ENCODE results near the gene RPS17. TPM values are rescaled to one million over a fixed set of nuclear protein-coding genes. Genes with fewer than 3 reads are reported as not detected.
"Not testable (repeated sequence)": the region's sequence is repeated elsewhere in the genome, so short reads cannot be mapped to it uniquely, and the experiment has no call there.

Gene RPS17
- total RNA-seq, 1 donor from 2014 or later, result 3,589 TPM

GRCh38 chr15:82537351-82537908, 2.8 kb downstream of the RPS17 start:
- TF ChIP-seq EZH2 (IDR thresholded peaks at IDR 0.05) (no peak), CTCF (IDR thresholded peaks at IDR 0.05) (no peak), EZH2phosphoT487 (IDR thresholded peaks at IDR 0.05) (no peak)
- peaks cover 22% of the 10 kb centered on the region for H3K4me1 Mint-ChIP-seq
- Histone ChIP-seq H3K36me3 (peaks cover 17% of the 10 kb centered on the region), H3K79me2 (ENCODE audit: low read depth) (peaks cover 37% of the 10 kb centered on the region), H3K27ac (peak overlapping the region; percentile 71), H3K4me2 (peak overlapping the region; percentile 87), H4K20me1 (ENCODE audit: low read depth) (peaks cover 62% of the 10 kb centered on the region), H3K27me3 (no peaks in the 10 kb centered on the region), H2AFZ (replicated peaks) (no peak overlapping the region), H3K4me3 (no peak overlapping the region), H3K4me1 (peaks cover 16% of the 10 kb centered on the region), H3K9ac (no peak overlapping the region), H3F3A (ENCODE audit: low read depth) (peaks cover 63% of the 10 kb centered on the region), H3K9me3 (ENCODE audit: low read depth) (no peaks in the 10 kb centered on the region)
- no peak overlapping the region for H3K27ac Mint-ChIP-seq
- no peaks in the 10 kb centered on the region for H3K9me3 Mint-ChIP-seq
- H3K27me3 Mint-ChIP-seq (ENCODE audit: insufficient read depth, low read depth), result peaks cover 8% of the 10 kb centered on the region
- H3K4me3 Mint-ChIP-seq, result no peak overlapping the region
- DNase-seq (ENCODE audit: low spot score), result no peak
- H3K36me3 Mint-ChIP-seq, result peaks cover 35% of the 10 kb centered on the region

DNA sequence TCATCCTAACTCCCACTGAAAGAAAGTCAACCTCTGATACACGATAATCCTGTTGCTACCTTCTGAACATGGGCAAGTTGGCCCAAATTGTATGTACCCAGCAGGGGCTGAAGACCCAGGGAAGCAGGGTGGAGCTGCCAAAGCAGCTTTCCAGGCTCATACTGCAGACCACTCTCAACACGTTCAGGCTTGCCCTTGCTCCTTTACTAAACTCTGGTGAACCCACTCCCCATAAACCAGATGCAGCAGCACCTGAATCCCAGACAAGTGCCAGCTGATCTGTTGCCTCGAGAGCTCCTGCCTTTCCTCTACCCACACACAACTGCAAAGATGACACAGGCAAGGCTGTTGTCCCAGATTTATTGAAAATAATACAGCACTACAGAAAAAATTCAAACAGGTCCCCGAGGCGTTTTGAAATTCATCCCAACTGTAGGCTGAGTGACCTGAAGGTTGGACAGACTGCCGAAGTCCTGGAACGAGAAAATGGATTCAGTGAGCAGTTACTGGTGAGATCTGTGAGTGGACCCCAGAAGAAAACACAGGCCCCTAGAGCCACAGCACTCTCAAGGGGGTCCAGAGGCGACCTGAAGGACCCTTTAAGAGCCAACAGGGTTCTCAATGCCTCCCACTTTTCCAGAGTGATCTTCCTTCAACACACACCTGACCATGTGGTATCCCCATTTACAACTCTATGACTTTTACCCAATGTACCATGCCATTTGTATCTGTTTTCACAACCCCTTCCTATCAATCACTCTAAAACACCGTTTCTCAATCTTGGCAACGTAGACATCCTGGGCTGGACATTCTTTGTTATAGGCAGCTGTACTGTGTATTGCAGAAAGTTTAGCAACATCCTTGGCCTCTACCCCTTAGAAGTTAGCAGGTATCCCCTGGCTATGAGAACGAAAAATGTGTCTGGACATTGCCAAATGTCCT, 3.6 kb downstream of the RPS17 start:
- H3K36me3 ChIP-seq, result peaks cover 17% of the 10 kb centered on the region
- peak overlapping the region; percentile 19 for H3K4me3 Mint-ChIP-seq
- peaks cover 8% of the 10 kb centered on the region for H3K27me3 Mint-ChIP-seq (ENCODE audit: insufficient read depth, low read depth)
- no peak overlapping the region for H3K9ac ChIP-seq
- H3K4me3 ChIP-seq, result no peak overlapping the region
- TF ChIP-seq EZH2phosphoT487 (IDR thresholded peaks at IDR 0.05) (no peak), CTCF (IDR thresholded peaks at IDR 0.05) (no peak), EZH2 (IDR thresholded peaks at IDR 0.05) (no peak)
- no peak for DNase-seq (ENCODE audit: low spot score)
- H3K79me2 ChIP-seq (ENCODE audit: low read depth), result peaks cover 37% of the 10 kb centered on the region
- H3K27me3 ChIP-seq, result no peaks in the 10 kb centered on the region
- peaks cover 16% of the 10 kb centered on the region for H3K4me1 ChIP-seq
- H3F3A ChIP-seq (ENCODE audit: low read depth), result peaks cover 61% of the 10 kb centered on the region
- H3K36me3 Mint-ChIP-seq, result peaks cover 35% of the 10 kb centered on the region
- peak overlapping the region; percentile 71 for H3K27ac ChIP-seq
- H3K9me3 ChIP-seq (ENCODE audit: low read depth), result no peaks in the 10 kb centered on the region
- no peak overlapping the region for H3K27ac Mint-ChIP-seq
- peaks cover 62% of the 10 kb centered on the region for H4K20me1 ChIP-seq (ENCODE audit: low read depth)
- H2AFZ ChIP-seq (replicated peaks), result no peak overlapping the region
- no peak overlapping the region for H3K4me2 ChIP-seq
- H3K4me1 Mint-ChIP-seq, result peaks cover 21% of the 10 kb centered on the region
- H3K9me3 Mint-ChIP-seq, result no peaks in the 10 kb centered on the region

DNA sequence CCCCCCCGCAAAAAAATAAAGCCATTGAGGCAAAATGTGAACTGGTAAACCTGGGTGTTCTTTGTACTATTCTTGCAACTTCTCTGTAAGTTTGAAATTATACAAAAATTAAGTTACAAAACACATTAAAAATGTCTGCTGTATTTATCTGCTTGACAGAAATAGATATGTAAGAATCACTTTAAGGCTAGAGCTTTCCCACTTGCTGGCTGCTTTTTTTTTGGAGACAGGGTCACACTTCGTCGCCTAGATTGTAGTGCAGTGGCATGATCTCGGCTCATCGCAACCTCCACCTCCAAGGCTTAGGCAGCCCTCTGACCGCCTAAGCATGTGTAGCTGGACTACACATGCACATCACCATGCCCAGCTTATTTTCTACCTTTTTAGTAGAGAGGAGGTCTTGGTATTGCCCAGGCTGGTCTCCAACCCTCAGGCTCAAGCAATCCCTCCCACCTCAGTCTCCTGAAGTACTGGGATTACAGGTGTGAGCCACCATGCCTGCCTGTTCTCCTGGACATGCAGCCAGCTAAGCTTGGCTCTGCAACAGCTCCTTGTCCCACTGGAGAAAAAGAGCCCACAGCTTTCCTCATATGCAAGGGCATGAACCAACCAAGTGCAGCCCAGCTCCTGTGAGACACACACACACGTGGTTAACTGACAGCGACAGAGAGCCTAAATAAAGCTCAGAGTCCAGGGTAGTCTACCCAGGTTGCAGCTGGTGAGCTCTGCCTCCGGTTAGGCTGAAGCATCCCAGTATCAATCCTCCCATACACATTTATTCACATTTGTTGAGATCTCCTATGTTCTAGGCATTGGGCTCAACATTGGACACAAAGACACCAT, 4.5 kb downstream of the RPS17 start:
- H3K4me3 Mint-ChIP-seq, result no peak overlapping the region
- Histone ChIP-seq H4K20me1 (ENCODE audit: low read depth) (peaks cover 62% of the 10 kb centered on the region), H3K27me3 (no peaks in the 10 kb centered on the region), H3K9ac (no peak overlapping the region), H3F3A (ENCODE audit: low read depth) (peaks cover 54% of the 10 kb centered on the region), H3K4me3 (no peak overlapping the region), H3K79me2 (ENCODE audit: low read depth) (peaks cover 37% of the 10 kb centered on the region), H3K4me2 (no peak overlapping the region), H2AFZ (replicated peaks) (no peak overlapping the region), H3K9me3 (ENCODE audit: low read depth) (no peaks in the 10 kb centered on the region), H3K4me1 (peaks cover 12% of the 10 kb centered on the region), H3K36me3 (peaks cover 17% of the 10 kb centered on the region), H3K27ac (peak overlapping the region; percentile 71)
- DNase-seq (ENCODE audit: low spot score), result no peak
- no peaks in the 10 kb centered on the region for H3K9me3 Mint-ChIP-seq
- peaks cover 7% of the 10 kb centered on the region for H3K27me3 Mint-ChIP-seq (ENCODE audit: insufficient read depth, low read depth)
- TF ChIP-seq CTCF (IDR thresholded peaks at IDR 0.05) (no peak), EZH2phosphoT487 (IDR thresholded peaks at IDR 0.05) (no peak), EZH2 (IDR thresholded peaks at IDR 0.05) (no peak)
- peaks cover 35% of the 10 kb centered on the region for H3K36me3 Mint-ChIP-seq
- H3K4me1 Mint-ChIP-seq, result peaks cover 17% of the 10 kb centered on the region
- no peak overlapping the region for H3K27ac Mint-ChIP-seq

- not testable (repeated sequence) for H3K4me2 ChIP-seq; H3K4me3 Mint-ChIP-seq; H3K9me3 Mint-ChIP-seq; H2AFZ ChIP-seq (replicated peaks); H3K4me3 ChIP-seq; H3K27ac Mint-ChIP-seq; H3K9me3 ChIP-seq (ENCODE audit: low read depth); H3K27me3 Mint-ChIP-seq (ENCODE audit: insufficient read depth, low read depth); H3K27ac ChIP-seq; H3K27me3 ChIP-seq; DNase-seq (ENCODE audit: low spot score); H3K9ac ChIP-seq
- H3K36me3 ChIP-seq, result peaks cover 17% of the 10 kb centered on the region
- H4K20me1 ChIP-seq (ENCODE audit: low read depth), result peaks cover 62% of the 10 kb centered on the region
- H3F3A ChIP-seq (ENCODE audit: low read depth), result peaks cover 52% of the 10 kb centered on the region
- peaks cover 12% of the 10 kb centered on the region for H3K4me1 ChIP-seq
- Mint-ChIP-seq H3K4me1 (peaks cover 16% of the 10 kb centered on the region), H3K36me3 (peaks cover 35% of the 10 kb centered on the region)
- H3K79me2 ChIP-seq (ENCODE audit: low read depth), result peaks cover 36% of the 10 kb centered on the region
Measured at GRCh38 chr15:82535151-82535550, 5.1 kb downstream of the RPS17 start.

GRCh38 chr15:82534457-82534861, 5.8 kb downstream of the RPS17 start:
- H3K9ac ChIP-seq; H3K9me3 Mint-ChIP-seq; H3K4me2 ChIP-seq; H2AFZ ChIP-seq (replicated peaks); H3K27me3 Mint-ChIP-seq (ENCODE audit: insufficient read depth, low read depth); H3K27me3 ChIP-seq; H3K27ac Mint-ChIP-seq; H3K4me3 ChIP-seq; H3K27ac ChIP-seq; H3K9me3 ChIP-seq (ENCODE audit: low read depth); H3K4me3 Mint-ChIP-seq; DNase-seq (ENCODE audit: low spot score): not testable (repeated sequence)
- Histone ChIP-seq H3K36me3 (peaks cover 17% of the 10 kb centered on the region), H3K4me1 (peaks cover 12% of the 10 kb centered on the region), H4K20me1 (ENCODE audit: low read depth) (peaks cover 56% of the 10 kb centered on the region), H3F3A (ENCODE audit: low read depth) (peaks cover 50% of the 10 kb centered on the region), H3K79me2 (ENCODE audit: low read depth) (peaks cover 29% of the 10 kb centered on the region)
- Mint-ChIP-seq H3K36me3 (peaks cover 35% of the 10 kb centered on the region), H3K4me1 (peaks cover 16% of the 10 kb centered on the region)
